Sigmoid colon (tissue), 4 donors: Measurements from ENCODE around the gene GNS.

Source experiments
- EP300 ChIP-seq, 4 donors: sonication (generic); formaldehyde crosslinking; IDR thresholded peaks; one replicate each; pipeline ENCODE4 v1.6.1; 2017; ENCODE audit warnings: antibody characterized with exemption in 4 of 4
- POLR2A ChIP-seq, 2 donors: fragments of 450-650 bp; IDR thresholded peaks; one replicate each; pipeline ENCODE4 v1.6.1; 2016; ENCODE audit warnings: antibody characterized with exemption in 2 of 2, mild to moderate bottlenecking in 2 of 2, moderate library complexity in 2 of 2
- POLR2AphosphoS5 ChIP-seq, 4 donors: sonication (generic); formaldehyde crosslinking; IDR thresholded peaks; one replicate each; pipeline ENCODE4 v1.6.1; 2017; ENCODE audit warnings: antibody characterized with exemption in 4 of 4
- TF ChIP-seq, protein P1 (sequence below), 4 experiments: fragments of 450-650 bp in 3 of 4; fragments of 200-600 bp in 1 of 4; IDR thresholded peaks; one replicate each; pipeline ENCODE4 v1.5.1; 2016 to 2019; ENCODE audit warnings: antibody characterized with exemption in 4 of 4, mild to moderate bottlenecking in 3 of 4, moderate library complexity in 2 of 4

- TF ChIP-seq POLR2A (IDR thresholded peaks at IDR 0.05) (no peak), POLR2AphosphoS5 (IDR thresholded peaks at IDR 0.05) (no peak), EP300 (IDR thresholded peaks at IDR 0.05) (no peak)
- TF ChIP-seq, protein P1, sequence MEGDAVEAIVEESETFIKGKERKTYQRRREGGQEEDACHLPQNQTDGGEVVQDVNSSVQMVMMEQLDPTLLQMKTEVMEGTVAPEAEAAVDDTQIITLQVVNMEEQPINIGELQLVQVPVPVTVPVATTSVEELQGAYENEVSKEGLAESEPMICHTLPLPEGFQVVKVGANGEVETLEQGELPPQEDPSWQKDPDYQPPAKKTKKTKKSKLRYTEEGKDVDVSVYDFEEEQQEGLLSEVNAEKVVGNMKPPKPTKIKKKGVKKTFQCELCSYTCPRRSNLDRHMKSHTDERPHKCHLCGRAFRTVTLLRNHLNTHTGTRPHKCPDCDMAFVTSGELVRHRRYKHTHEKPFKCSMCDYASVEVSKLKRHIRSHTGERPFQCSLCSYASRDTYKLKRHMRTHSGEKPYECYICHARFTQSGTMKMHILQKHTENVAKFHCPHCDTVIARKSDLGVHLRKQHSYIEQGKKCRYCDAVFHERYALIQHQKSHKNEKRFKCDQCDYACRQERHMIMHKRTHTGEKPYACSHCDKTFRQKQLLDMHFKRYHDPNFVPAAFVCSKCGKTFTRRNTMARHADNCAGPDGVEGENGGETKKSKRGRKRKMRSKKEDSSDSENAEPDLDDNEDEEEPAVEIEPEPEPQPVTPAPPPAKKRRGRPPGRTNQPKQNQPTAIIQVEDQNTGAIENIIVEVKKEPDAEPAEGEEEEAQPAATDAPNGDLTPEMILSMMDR (IDR thresholded peaks at IDR 0.05), result no peak
Measured at GRCh38 chr12:64782191-64782876, 23.1 kb upstream of the GNS start.
